Stimulated activated CD8-positive, alpha-beta memory T cell treated with anti-CD3 and anti-CD28 coated beads, Interleukin-4, amount 100 ng/mL, for 48 hours (primary cell): ENCODE results near the gene RBM23.
"Not testable (repeated sequence)": the region's sequence is repeated elsewhere in the genome, so short reads cannot be mapped to it uniquely, and the experiment has no call there.

Source experiments
- DNase-seq: peaks from one replicate; pipeline ENCODE4 v3.0.0-alpha.2; 2020

RBM23 gene

DNA sequence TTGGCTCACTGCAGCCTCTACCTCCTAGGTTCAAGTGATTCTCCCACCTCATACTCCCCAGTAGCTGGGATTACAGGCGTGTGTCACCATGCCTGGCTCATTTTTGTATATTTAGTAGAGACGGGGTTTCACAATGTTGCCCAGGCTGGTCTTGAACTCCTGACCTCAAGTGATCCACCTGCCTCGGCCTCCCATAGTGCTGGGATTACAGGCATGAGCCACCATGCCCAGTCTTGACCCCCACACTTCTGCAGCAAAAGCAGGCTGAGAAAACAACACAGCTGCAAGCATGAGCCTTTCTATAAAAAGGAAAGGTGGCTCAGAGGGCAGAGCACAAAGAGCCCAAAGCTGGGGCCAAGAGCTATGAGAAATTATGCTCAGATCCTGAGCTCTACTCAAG lies 58.6 kb downstream of the RBM23 start:
- DNase-seq, result not testable (repeated sequence)

DNA sequence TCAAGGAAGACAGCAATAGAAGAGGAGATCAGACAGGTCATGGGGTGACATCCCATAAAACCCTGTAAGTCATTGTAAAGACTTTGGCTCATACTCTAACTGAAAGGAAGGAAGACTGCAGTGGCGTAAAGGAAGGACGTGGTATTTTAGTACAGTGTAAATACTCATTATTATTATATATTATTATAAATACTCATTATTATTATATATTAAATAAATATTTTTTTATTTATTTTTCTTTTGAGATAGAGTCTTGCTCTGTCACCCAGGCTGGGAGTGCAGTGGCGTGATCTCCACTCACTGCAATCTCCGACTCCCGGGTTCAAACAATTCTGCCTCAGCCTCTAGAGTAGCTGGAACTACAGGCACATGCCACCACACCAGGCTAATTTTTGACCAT lies 62.5 kb downstream of the RBM23 start:
- DNase-seq, result no peak

DNA sequence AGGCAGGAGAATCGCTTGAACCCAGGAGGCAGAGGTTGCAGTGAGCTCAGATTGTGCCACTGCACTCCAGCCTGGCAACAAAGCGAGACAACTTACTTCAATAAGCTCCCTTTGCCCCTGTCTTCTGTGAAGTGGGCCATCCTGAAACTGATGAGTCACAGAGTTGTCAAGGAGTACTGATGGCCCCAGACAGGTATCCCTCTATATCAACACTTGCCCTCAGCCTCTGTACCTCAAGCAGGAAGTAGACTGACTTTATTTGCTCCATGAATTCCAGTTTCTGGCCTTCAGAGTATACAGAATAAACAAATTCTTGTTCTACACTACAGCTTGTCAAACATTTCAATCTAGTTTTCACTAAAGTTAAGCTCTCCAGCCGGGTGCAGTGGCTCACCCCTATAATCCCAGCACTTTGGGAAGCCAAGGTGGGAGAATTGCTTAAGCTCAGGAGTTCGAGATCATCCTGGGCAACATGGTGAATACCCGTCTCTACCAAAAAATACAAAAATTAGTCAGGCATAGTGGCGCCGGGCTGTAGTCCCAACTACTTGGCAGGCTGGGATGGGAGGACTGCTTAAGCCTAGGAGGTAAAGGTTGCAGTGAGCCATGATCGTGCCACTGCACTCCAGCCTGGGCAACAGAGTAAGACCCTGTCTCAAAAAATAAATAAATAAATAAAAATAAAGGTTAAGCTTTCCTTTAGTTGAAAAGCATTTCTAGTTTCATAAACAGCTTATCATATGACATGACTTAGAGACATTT lies 63.8 kb downstream of the RBM23 start:
- no peak for DNase-seq

DNA sequence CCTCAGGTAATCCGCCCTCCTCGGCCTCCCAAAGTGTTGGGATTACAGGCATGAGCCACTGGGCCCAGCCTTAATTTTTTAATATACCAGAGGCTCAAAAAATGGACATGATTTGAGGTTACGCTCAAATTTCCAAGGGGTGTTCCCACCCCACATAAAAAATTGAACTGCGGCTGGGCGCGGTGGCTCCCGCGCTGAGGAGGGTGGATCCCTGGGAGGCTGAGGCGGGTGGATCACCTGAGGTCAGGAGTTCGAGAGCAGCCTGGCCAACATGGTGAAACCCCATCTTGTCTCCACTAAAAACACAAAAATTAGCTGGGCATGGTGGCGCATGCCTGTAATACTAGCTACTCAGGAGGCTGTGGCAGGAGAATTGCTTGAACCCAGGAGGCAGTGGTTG lies 64.7 kb downstream of the RBM23 start:
- DNase-seq, result not testable (repeated sequence)

DNA sequence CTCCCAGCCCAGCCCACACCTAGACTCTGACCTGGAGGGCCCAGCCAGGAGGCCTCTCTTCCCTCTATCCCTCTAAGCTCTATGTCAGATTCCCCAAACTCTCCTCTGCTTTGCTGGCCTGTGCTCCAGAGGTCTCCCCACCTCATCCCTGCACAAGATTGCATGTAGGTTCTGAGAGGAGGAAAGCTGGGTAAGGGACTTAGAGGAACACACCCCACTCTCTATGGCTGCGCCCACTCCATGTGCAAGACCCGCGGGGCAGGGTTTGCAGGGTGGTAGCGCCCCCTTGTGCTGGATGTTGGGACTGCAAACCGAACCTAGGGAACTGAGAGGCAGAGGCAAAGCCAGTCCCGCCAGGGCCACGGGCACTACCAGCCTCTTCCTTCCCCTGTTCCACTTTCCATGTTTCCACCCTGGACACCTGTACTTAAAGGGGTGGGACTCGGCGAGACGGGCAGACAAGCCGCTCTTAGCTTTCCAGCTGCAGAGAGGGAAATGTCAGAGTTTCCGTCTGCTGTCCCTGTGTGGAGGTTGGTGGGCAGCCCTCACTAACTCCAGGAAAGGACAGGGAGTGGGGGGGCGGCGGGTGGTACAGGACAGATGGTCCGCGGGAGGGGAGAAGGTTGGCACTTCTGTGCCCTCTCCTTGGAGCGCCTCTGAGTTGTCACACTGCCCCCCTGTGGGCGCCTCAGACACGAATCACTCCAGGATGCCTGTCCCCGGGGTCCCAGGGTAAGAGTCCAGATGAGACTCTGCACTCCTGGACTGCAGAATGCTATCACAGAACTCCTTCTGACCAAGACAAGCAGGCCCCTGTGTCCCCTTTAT lies 65.8 kb downstream of the RBM23 start:
- DNase-seq, result peak; percentile 100

DNA sequence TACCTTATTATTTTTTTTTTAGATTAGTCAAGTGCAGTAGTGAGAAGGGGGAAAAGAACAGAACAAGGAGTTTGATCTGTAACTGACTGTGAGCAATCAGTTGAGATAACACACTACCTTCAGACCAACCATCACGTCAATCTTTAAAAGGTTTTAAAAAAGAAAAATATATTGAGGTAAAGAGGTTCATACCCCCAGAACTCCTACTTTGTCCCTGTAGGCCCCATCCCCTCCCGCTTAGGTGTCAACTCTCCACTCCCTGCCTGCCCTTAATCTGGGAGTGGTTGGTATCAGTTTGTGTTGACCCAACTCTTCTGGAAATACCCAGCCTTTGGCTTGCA lies 66.4 kb downstream of the RBM23 start:
- no peak for DNase-seq

DNA sequence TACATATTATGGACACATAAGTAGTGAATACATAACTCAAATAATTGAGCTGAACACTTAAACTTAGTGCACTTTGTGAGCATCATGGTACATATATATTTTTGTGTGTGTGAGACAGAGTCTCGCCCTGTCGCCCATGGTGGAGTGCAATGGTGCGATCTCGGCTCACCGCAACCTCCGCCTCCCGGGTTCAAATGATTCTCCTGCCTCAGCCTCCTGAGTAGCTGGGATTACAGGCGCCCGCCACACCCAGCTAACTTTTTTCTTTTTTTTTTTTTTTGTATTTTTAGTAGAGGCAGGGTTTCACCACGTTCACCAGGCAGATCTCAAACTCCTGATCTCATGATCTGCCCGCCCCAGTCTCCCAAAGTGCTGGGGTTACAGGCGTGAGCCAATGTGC lies 66.8 kb downstream of the RBM23 start:
- not testable (repeated sequence) for DNase-seq

DNA sequence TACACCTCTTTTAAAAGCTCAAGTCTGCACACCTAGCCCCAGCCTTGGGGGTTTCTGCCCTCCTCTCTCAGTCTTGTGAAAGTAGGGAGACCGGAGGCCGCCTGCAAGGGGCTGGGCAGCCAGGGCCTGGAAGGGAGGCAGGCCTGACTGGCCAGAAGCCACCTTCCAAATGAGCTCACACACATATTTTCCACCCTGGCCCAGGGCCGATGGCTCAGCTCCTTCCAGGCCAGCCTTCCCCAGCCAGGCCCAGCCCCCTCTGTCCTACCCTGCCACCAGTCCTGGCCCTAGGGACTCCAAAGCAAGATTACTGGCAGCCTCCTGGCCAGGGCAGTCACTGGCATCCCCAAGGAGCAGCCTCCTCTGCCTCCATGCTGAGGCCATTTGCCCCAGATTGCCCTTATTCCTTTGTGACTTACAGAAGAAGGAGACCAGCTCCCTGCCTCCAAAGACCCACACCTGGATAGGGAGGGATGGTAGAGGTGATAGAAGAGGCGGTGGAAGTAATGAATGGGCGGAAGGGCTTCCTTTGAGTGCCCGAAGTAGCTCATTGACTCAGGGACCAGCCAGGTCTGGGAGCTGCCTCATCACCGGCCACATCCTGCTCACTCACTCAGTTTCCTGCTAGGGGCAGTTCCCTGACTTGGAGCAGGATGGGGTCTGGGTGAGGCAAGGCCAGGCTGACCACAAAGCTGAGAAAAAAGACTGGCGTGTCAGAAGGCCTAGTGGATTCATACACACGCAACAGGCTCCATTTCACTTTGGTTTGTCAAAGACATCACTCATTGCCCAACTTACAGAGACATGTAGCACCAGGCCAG lies 67.8 kb downstream of the RBM23 start:
- DNase-seq, result peak; percentile 49

DNA sequence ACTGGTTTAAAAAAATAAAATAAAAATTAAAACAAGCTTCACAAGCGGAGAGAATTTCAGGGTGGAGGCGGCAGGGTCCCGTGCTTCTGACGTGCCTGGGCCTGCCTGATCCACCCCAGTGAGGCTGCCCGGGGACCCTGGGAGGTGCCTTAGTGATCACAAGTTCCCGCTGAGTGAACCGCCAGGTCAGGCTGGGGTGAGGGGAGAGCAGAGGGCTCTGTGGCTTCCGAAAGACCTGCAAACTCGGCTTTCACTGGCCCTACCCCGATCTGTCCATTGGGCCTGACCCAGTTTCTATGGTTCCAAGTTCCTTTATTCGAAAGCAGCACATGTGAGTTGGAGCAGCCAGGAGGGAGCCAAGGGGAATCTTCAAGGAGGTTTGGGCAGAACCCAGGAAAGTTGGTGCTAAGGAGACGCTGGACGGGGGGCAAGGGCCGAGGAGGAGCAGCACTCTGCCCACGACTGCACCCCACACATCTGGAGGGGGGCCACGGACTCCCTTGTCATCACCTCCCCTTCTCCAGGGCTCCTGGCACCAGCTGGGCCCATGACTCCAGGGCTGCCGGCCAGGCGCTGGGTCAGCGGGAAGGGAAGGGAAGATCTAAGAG lies 69.6 kb downstream of the RBM23 start:
- no peak for DNase-seq

DNA sequence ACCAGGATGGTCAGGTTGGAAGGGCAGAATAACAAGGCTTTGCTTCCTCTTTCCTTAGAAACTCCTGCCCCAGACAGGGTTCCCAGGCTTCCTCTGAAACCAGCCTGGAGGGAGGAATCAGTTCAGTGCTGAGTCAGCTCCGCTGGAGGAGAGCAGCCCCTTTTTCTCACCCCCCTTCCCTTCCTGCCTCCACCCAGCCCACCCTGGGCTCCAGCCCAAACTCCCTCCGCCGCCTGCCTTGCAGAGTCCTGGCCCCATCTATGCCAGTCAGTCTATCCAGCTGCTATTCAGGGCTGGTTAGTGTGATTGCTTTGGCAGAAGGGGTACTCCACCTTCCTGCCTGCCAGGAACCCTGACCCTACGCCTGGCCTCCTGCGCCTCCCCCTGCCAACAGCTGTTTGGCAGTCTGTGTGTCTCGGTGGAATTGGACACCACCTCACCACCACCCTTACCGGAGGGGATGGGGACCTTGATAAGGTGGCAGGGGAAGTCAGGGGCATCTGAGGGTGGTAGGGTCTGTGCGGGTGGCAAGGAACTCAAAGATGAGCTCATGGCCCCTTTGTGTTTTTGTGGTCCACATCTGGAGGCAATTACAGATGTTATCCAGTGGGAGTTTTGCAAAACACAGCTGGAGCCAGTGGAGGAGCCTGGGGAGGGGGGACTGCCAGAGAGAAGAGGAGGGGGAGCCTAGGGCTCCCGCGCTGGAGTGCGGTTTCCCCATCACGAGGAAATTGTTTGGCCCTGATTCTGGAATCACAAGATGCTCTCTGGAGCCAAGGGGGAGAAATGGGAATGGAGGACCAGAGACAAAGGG lies 70.4 kb downstream of the RBM23 start:
- DNase-seq, result no peak

DNA sequence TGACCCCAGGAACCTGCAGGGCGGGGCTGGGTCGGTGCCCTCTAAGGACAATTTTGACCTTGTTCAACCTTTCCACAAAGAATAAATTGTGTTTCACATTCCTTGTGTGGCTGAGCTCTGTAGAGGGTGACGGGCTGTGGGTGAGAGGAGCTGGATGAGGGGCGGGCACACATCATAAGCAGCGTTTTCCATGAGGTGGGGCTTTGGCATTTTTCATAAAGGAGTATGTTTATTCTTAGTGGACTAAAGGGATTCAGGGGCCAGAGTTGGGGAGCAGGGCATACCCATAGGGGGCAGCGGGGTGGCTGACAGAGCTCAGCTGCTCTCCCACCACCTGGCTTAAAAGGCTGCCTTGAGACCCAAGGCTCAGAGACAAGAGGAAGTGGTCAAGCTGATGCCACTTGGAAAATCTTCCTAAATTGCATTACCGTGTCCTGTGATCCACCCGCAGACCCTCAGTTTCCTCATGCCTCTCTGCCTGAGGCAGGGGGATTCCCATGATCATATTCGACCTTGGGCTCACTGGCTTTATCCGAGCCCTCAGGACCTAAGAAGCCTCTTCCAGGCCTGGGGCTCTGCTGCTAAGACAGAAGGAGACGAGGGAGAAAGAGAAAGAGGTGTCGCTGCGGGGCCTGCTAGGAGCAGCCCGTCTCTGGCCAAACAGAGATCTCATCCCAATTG lies 71.1 kb downstream of the RBM23 start:
- no peak for DNase-seq

DNA sequence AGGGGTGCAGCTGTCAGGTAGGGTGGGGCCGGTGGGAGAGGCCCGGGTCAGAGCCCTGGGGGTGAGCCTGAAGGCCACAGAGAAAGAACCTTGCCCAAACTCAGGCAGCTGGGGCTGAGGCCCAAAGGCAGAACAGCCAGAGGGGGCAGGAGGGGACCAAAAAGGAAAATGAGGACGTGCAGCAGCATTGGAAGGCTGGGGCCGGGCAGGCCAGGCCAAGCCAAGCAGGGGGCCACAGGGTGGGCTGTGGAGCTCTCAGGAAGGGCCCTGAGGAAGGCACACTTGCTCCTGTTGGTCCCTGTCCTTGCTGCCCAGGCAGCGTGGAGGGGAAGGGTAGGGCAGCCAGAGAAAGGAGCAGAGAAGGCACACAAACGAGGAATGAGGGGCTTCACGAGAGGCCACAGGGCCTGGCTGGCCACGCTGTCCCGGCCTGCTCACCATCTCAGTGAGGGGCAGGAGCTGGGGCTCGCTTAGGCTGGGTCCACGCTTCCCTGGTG lies 72.1 kb downstream of the RBM23 start:
- no peak for DNase-seq

DNA sequence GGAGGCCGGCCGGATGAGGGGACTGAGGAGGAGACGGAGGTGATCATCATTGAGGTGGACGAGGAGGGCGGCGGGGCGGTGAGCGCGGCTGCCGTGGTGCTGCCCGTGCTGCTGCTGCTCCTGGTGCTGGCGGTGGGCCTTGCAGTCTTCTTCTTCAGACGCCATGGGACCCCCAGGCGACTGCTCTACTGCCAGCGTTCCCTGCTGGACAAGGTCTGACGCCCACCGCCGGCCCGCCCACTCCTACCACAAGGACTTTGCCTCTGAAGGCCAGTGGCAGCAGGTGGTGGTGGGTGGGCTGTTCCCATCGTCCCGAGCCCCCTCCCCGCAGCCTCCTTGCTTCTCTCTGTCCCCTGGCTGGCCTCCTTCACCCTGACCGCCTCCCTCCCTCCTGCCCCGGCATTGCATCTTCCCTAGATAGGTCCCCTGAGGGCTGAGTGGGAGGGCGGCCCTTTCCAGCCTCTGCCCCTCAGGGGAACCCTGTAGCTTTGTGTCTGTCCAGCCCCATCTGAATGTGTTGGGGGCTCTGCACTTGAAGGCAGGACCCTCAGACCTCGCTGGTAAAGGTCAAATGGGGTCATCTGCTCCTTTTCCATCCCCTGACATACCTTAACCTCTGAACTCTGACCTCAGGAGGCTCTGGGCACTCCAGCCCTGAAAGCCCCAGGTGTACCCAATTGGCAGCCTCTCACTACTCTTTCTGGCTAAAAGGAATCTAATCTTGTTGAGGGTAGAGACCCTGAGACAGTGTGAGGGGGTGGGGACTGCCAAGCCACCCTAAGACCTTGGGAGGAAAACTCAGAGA lies 72.9 kb downstream of the RBM23 start:
- no peak for DNase-seq

DNA sequence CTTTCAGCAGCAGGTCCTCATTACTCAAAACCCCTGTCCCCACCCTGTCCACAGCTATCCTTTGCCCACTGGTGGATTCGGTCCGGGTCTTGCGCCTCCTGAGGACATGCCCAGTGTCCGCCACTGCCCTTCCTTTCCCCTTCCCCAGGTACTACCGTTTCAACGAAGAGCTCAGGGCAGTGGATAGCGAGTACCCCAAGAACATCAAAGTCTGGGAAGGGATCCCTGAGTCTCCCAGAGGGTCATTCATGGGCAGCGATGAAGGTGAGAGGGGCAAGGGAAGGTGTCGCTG lies 73.9 kb downstream of the RBM23 start:
- no peak for DNase-seq

DNA sequence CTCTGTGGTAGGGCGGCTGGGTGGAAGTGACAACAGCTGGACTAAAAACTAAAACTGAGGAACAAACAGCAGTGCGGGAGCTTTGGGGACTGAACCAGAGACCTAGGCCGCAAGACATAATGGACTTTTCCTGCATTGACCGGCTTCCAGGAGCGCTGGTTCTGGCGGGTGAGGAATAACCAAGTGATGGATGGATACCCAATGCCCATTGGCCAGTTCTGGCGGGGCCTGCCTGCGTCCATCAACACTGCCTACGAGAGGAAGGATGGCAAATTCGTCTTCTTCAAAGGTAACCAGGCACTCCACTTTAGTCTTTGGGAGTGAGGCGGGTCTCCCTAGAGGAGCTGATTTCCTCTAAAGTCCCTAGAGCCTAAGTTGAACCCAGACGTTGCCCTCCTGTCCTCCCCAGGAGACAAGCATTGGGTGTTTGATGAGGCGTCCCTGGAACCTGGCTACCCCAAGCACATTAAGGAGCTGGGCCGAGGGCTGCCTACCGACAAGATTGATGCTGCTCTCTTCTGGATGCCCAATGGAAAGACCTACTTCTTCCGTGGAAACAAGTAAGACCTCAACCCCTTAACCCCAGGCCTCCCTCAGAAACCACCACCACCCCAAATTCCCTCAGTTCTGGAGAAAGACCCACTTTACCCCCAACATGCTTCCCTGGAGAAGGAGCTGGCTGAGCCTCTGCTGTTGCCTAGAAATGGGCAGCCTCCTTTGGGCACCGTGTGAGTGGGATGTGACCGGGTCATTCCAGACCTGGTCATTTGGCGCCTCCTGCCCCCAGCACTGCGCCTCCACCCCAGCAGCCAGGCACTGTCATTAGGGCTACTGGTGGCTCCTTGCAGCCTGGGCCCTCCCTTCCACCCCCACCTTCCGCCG lies 74.5 kb downstream of the RBM23 start:
- no peak for DNase-seq
